Large intestine (tissue), 3 donors: ENCODE results near the gene LGALS12. TPM values are rescaled to one million over a fixed set of nuclear protein-coding genes. Genes with fewer than 3 reads are reported as not detected.
"Not testable (repeated sequence)": the region's sequence is repeated elsewhere in the genome, so short reads cannot be mapped to it uniquely, and the experiment has no call there.

Source experiments
- DNase-seq, 2 donors: peaks; one replicate each; pipeline versions ENCODE4 v3.0.0 to v3.0.0-alpha.2; 2013
- H3K27ac ChIP-seq: one replicate; pipeline ENCODE4 v1.5.1; 2013; ENCODE audit warnings: low read length
- H3K27me3 ChIP-seq: 2 replicates; pipeline ENCODE4 v1.6.1; 2013; ENCODE audit warnings: low read length; ENCODE audit not compliant: control insufficient read depth, insufficient read depth
- H3K36me3 ChIP-seq: 2 replicates; pipeline ENCODE4 v1.6.1; 2013; ENCODE audit warnings: low read length; ENCODE audit not compliant: control insufficient read depth, insufficient read depth
- H3K4me1 ChIP-seq: one replicate; pipeline ENCODE4 v1.6.1; 2013; ENCODE audit warnings: low read length; ENCODE audit not compliant: control insufficient read depth, insufficient read depth
- H3K4me3 ChIP-seq: one replicate; pipeline ENCODE4 v1.5.1; 2013; ENCODE audit warnings: low read length
- H3K9me3 ChIP-seq: one replicate; pipeline ENCODE4 v1.6.1; 2013; ENCODE audit warnings: mild to moderate bottlenecking, low read depth, low read length, moderate library complexity; ENCODE audit not compliant: control insufficient read depth
- WGBS: methylation state at CpG from one replicate; pipeline ENCODE4 v1.1.5; 2013; ENCODE audit warnings: low lambda C conversion rate; ENCODE audit not compliant: insufficient coverage; 5-methylcytosine and 5-hydroxymethylcytosine counted together
- polyA plus RNA-seq: library from polyadenylated mRNA; unstranded; fragments of 120-200 nt; gene quantifications from one replicate; pipeline ENCODE4 v1.2.1, GENCODE V29; 2013

LGALS12 gene
- polyA plus RNA-seq, 1 donor: 0.13 TPM

DNA sequence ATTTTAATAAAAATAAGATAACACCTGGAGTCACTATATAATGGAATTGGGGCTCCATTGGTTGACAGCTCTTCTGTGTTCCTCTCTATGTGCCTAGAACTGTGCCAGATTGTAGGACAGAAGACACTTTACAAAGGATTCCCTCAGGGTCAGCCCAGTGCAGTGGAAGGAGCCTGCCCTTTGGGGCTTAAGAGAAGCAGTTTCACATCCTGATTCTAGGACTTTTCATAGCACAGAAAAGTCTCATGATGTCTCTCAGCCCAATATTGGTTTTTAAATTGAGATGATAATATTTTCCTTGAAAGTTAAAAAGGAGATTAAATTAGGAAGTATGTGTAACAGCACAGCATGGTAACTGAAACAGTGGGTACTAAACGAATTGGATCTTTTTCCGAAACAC lies 37.8 kb downstream of the LGALS12 start:
- H3K9me3 ChIP-seq: no peaks in the 10 kb centered on the region
- H3K27ac ChIP-seq: no peak overlapping the region
- H3K27me3 ChIP-seq: no peaks in the 10 kb centered on the region
- 80% methylated on average over 1 of the region's 2 CpGs for WGBS
- H3K36me3 ChIP-seq: no peaks in the 10 kb centered on the region
- no peak for DNase-seq
- H3K4me1 ChIP-seq: no peaks in the 10 kb centered on the region
- no peak overlapping the region for H3K4me3 ChIP-seq

DNA sequence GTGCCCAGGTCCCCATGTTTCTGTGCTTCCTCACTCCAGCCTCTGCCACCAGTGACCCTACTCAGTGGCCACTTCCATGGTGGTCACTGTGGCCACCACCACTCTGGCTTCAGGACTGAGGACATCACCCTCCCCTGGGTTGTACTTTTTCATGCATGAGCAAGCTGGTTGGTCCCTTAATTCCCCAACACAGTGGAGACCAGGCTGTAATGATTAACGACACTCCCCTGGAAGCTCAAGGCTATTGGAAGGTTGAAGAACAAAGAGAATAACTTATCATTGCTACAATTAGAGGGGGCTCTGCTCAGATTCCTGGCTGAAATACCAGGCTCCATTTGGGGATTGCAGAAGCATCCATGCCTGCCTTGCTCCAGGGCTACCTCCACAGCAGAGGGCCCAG lies 41.2 kb downstream of the LGALS12 start:
- WGBS: no CpG with 5 or more reads among the region's 1 CpG
- no peak overlapping the region for H3K27ac ChIP-seq
- H3K4me1 ChIP-seq: no peaks in the 10 kb centered on the region
- no peak overlapping the region for H3K4me3 ChIP-seq
- H3K9me3 ChIP-seq: no peaks in the 10 kb centered on the region
- no peaks in the 10 kb centered on the region for H3K27me3 ChIP-seq
- DNase-seq: no peak
- no peaks in the 10 kb centered on the region for H3K36me3 ChIP-seq

DNA sequence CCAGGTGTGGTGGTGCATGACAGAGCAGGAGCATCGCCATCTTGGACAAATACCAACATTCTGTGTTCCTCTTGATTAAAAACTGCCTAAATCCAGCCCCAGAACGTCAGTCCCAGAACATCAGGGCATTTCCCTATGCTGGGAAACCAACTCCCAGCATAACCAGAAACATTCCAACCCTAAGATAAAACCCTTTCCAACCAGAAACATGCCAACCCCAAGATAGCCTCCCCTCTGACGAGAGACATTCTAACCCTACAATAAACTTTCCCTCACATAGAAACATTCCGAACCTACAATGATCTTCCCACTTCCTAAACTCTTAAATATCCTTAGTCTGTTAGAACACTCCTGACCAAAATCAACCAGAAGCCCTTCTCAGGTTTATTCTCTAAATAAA lies 42.3 kb downstream of the LGALS12 start:
- H3K36me3 ChIP-seq: no peaks in the 10 kb centered on the region
- no peak for DNase-seq
- no peaks in the 10 kb centered on the region for H3K27me3 ChIP-seq
- H3K4me3 ChIP-seq: no peak overlapping the region
- H3K4me1 ChIP-seq: no peaks in the 10 kb centered on the region
- whole genome bisulfite sequencing: 100% methylated on average over 1 of the region's 4 CpGs
- no peaks in the 10 kb centered on the region for H3K9me3 ChIP-seq
- H3K27ac ChIP-seq: no peak overlapping the region

DNA sequence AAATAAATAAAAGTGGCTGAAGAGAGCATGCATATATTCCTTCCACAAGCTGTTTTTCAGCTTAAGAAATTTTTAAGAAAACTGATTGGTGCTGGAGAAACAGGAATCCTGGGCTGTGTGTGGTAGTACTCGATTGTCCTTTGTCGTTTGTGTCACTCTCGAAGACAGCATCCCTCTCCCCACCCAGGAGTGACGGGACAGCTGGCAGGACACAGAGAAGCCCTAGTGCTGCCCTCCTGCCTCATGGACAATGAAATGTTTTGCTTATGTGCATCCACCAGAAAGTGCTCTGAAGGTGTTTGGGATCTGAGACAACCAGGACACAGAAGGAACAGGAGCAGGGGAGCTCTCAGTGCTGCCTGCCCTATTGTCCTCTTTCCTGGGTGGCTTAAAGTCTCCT lies 43.5 kb downstream of the LGALS12 start:
- H3K27me3 ChIP-seq: no peaks in the 10 kb centered on the region
- no peaks in the 10 kb centered on the region for H3K9me3 ChIP-seq
- no peaks in the 10 kb centered on the region for H3K4me1 ChIP-seq
- no peaks in the 10 kb centered on the region for H3K36me3 ChIP-seq
- no peak overlapping the region for H3K4me3 ChIP-seq
- no CpG with 5 or more reads among the region's 4 CpGs for WGBS
- DNase-seq: no peak
- H3K27ac ChIP-seq: no peak overlapping the region

DNA sequence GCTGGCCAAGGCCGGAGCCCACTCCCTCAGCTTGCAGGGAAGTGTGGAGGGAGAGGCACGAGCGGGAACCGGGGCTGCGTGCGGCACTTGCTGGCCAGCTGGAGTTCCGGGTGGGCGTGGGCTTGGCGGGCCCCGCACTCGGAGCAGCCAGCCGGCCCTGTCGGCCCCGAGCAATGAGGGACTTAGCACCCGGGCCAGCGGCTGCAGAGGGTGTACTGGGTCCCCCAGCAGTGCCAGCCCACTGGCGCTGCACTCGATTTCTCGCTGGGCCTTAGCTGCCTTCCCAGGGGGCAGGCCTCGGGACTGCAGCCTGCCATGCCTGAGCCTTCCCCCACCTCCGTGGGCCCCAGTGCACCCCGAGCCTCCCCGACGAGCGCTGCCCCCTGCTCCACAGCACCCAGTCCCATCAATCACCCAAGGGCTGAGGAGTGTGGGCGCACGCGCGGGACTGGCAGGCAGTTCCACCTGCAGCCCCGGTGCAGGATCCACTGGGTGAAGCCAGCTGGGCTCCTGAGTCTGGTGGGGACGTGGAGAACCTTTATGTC lies 44.3 kb downstream of the LGALS12 start:
- H3K36me3 ChIP-seq, H3K27me3 ChIP-seq, H3K9me3 ChIP-seq, DNase-seq, H3K4me3 ChIP-seq, H3K4me1 ChIP-seq, H3K27ac ChIP-seq: not testable (repeated sequence)
- no CpG with 5 or more reads among the region's 31 CpGs for WGBS

DNA sequence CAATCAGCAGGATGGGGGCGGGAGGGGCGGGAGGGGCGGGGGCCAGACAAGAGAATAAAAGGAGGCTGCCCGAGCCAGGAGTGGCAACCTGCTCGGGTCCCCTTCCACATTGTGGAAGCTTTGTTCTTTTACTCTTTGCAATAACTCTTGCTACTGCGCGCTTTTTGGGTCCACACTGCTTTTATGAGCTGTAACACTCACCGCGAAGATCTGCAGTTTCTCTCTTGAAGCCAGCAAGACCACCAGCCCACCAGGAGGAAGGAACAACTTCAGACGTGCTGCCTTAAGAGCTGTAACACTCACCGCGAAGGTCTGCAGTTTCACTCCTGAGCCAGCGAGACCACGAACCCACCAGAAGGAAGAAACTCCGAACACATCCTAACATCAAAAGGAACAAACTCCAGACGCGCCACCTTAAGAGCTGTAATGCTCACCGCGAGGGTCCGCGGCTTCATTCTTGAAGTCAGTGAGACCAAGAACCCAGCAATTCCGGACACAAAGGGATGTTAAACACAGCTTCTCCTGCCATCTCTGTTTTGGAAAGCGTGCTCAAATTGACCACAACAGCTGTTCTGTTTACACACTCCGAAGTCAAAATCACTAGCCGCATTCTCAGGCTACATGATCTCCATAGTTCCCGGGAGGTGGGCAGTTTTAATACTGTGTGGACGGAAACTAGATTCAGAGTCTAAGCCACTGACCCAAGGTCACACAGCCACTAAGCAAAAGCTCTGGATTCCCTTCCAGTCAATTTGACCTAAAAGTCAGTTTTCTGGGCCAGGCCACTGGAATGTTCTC lies 45.4 kb downstream of the LGALS12 start:
- H3K27ac ChIP-seq: no peak overlapping the region
- DNase-seq: no peak
- no peak overlapping the region for H3K4me3 ChIP-seq

DNA sequence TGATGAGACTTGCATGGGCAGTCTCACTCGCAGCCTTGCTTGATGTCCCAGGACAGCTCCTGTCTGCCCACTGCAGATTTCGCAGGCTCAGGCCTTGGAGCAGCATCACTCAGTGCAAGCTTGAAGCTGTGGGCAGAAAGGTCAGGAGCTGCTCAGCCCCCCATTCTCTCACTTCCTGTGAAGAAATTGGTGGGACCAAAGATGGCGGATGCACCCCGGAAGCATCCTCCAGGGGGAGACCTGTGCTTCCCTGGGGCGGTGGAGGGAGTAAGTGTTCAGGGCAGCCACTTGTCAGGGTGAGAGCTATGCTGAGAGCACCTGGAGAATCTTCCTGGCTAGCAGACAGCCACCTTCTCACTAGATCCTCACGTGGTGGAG lies 46.0 kb downstream of the LGALS12 start:
- Histone ChIP-seq H3K9me3 (no peaks in the 10 kb centered on the region), H3K4me1 (no peaks in the 10 kb centered on the region), H3K27me3 (no peaks in the 10 kb centered on the region), H3K36me3 (no peaks in the 10 kb centered on the region), H3K27ac (no peak overlapping the region), H3K4me3 (no peak overlapping the region)
- WGBS: no CpG with 5 or more reads among the region's 6 CpGs
- DNase-seq: no peak

More for the DNA sequence above, 45.4 kb downstream of the LGALS12 start:
- Histone ChIP-seq H3K27me3 (no peaks in the 10 kb centered on the region), H3K36me3 (no peaks in the 10 kb centered on the region), H3K9me3 (no peaks in the 10 kb centered on the region), H3K4me1 (no peaks in the 10 kb centered on the region)
- WGBS: no CpG with 5 or more reads among the region's 27 CpGs

DNA sequence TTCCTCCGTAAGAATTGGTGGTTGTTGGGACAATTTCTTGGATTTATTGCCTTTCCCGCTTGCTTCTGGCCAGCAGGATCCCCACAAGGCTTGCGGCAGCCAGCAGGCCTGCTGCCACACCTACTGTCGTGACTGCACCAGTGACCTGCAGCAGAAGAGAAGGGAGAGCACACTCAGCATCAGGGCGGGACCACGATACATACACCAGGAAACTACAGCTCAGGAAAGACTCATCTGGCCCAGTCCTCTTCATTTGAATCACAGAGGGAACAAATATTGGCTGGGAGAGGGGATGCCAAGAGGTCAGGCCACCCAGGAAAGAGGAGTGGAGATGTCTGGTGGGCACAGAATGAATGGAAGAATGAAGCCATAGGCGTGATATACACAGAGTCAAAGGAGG lies 47.0 kb downstream of the LGALS12 start:
- no peaks in the 10 kb centered on the region for H3K9me3 ChIP-seq
- no peaks in the 10 kb centered on the region for H3K27me3 ChIP-seq
- no peak overlapping the region for H3K27ac ChIP-seq
- no CpG with 5 or more reads among the region's 7 CpGs for WGBS
- H3K4me1 ChIP-seq: no peaks in the 10 kb centered on the region
- no peak overlapping the region for H3K4me3 ChIP-seq
- DNase-seq: no peak
- H3K36me3 ChIP-seq: no peaks in the 10 kb centered on the region

DNA sequence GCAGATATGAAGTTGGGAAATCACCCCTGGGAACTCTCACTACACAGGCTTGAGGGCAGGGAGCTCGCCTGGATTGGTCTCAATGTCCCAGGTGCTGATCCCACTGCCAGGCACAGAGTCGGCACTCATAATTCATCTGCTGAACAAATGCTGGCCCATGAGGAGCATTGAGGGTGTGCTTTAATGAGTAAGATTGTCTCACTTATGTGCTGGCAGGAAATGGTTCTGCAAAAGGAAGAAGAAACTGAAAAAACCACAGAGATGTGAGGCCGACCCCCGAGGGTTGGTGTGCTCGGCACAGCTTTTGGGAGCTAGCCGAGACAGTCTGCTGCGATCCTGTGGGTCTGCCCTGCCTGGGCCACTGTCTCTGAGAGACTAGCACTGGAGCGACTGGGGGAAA lies 47.9 kb downstream of the LGALS12 start:
- no peak overlapping the region for H3K27ac ChIP-seq
- 60% methylated on average over 1 of the region's 8 CpGs for WGBS

DNA sequence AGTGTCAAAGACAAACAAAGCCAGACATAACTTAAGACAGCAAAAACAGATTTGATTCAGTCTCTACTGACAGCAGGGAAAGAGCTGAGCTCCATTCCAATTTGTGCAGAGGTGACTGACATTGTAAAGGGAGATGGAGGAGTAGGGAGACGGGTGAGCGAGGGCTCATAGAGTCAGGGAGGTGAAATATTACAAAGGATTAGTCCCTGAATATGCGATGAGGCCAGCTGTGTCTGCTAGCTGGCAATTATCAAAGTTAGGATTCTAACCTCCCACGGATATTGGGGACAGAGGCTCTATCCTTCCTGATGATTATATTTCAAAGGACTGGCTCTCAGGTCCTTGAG lies 49.0 kb downstream of the LGALS12 start:
- no peak overlapping the region for H3K4me3 ChIP-seq
- no peaks in the 10 kb centered on the region for H3K27me3 ChIP-seq
- no peak overlapping the region for H3K27ac ChIP-seq
- peaks cover 4% of the 10 kb centered on the region for H3K4me1 ChIP-seq
- no peaks in the 10 kb centered on the region for H3K36me3 ChIP-seq
- no CpG with 5 or more reads among the region's 4 CpGs for WGBS
- no peaks in the 10 kb centered on the region for H3K9me3 ChIP-seq
- no peak for DNase-seq

More for the DNA sequence above, 47.9 kb downstream of the LGALS12 start:
- Histone ChIP-seq H3K9me3 (no peaks in the 10 kb centered on the region), H3K27me3 (no peaks in the 10 kb centered on the region), H3K4me3 (no peak overlapping the region), H3K4me1 (peaks cover under 1% of the 10 kb centered on the region), H3K36me3 (no peaks in the 10 kb centered on the region)
- DNase-seq: no peak
